ENCODE data around the gene TEAD1. TPM values are rescaled to one million over a fixed set of nuclear protein-coding genes. Genes with fewer than 3 reads are reported as not detected.

TEAD1 gene
- total and polyA plus RNA-seq, 9 of the 15 experiments (the other 6 are each of a cell fraction or from before 2014, with no cell fraction given) = 1.7 to 17.7 (median 10.8) TPM

- TF ChIP-seq ZBTB40 (IDR thresholded peaks at IDR 0.05) (peak; percentile 55; the same call in 1 of the 2 replicates), ZBTB40 (CRISPR knock-in tag; IDR thresholded peaks at IDR 0.05) (no peak), CCNT2 (IDR thresholded peaks at IDR 0.05; ENCODE audit: borderline replicate concordance, extremely low read depth, insufficient read length, low read depth, low read length) (no peak), BMI1 (IDR thresholded peaks at IDR 0.05; ENCODE audit: low read length) (peak; percentile 44; the same call in 1 of the 2 replicates), ZNF12 (CRISPR knock-in tag; IDR thresholded peaks at IDR 0.05) (no peak), PKNOX1 (IDR thresholded peaks at IDR 0.05) (peak; percentile 46; the same call in 1 of the 2 replicates), FOXJ2 (tag; IDR thresholded peaks at IDR 0.05) (peak; percentile 70; the same call in 1 of the 2 replicates), NR2F6 (CRISPR knock-in tag; IDR thresholded peaks at IDR 0.05) (no peak), SP1 (CRISPR knock-in tag; IDR thresholded peaks at IDR 0.05) (0 out of 2 replicates have a peak, but pooled peaks have one; percentile 32), HDAC1 (IDR thresholded peaks at IDR 0.05) (0 out of 4 replicates have a peak, but pooled peaks of 1 of the 2 experiments have one; percentile 65), HDAC6 (IDR thresholded peaks at IDR 0.05; ENCODE audit: low read depth, low read length) (no peak), RCOR1 (IDR thresholded peaks at IDR 0.05; ENCODE audit: borderline replicate concordance in 1 of 2, low read depth in 2 of 2, low read length in 2 of 2) (peak; percentile 83 to 93), CSDE1 (IDR thresholded peaks at IDR 0.05) (0 out of 4 replicates have a peak, but pooled peaks of 1 of the 2 experiments have one; percentile 22), ELK1 (CRISPR knock-in tag; IDR thresholded peaks at IDR 0.05) (no peak), SNAPC5 (CRISPR knock-in tag; IDR thresholded peaks at IDR 0.05) (no peak), ZNF589 (CRISPR knock-in tag; IDR thresholded peaks at IDR 0.05; ENCODE audit: low read depth) (no peak)
Measured at GRCh38 chr11:12841946-12842630, 167.9 kb downstream of the TEAD1 start (continued).
